ENCODE results near the gene CERS2. TPM values are rescaled to one million over a fixed set of nuclear protein-coding genes. Genes with fewer than 3 reads are reported as not detected.

CERS2 gene
- total and polyA plus RNA-seq, 2 of the 13 experiments (the other 11 are each of a cell fraction or from before 2014, with no cell fraction given): 269 to 298 TPM

DNA sequence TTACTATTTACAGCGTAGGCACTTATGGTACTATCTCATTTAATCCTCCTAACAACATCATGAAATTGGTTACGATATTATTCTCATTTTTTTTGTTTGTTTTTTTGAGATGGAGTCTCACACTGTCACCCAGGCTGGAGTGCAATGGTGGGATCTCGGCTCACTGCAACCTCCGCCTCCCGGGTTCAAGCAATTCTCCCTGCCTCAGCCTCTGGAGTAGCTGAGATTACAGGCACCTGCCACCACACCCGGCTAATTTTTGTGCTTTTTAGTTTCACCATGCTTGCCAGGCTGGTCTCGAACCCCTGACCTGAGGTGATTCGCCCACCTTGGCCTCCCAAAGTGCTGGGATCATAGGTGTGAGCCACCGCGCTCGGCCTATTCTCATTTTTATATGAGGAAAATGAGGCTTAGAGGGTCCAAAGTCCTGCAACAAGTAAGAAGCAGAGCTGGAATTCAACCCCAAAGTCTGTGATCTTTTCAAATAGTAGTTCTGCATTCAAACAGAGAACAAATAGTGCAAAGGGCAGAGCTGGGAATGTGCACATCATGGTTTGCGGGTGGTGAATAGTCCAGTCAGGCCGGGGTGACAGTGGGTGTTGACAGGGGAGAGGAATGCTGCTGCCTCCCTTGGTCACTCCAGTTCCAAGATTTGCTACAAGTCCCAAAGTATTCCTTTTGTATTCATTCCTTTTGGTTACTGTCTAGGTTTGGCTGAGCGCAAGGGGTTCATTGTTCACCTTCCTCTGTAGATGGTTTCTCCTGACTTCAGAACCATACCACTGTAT, 38.2 kb upstream of the CERS2 start (continued):
- TF ChIP-seq, protein P1, sequence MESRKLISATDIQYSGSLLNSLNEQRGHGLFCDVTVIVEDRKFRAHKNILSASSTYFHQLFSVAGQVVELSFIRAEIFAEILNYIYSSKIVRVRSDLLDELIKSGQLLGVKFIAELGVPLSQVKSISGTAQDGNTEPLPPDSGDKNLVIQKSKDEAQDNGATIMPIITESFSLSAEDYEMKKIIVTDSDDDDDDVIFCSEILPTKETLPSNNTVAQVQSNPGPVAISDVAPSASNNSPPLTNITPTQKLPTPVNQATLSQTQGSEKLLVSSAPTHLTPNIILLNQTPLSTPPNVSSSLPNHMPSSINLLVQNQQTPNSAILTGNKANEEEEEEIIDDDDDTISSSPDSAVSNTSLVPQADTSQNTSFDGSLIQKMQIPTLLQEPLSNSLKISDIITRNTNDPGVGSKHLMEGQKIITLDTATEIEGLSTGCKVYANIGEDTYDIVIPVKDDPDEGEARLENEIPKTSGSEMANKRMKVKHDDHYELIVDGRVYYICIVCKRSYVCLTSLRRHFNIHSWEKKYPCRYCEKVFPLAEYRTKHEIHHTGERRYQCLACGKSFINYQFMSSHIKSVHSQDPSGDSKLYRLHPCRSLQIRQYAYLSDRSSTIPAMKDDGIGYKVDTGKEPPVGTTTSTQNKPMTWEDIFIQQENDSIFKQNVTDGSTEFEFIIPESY (CRISPR knock-in tag; IDR thresholded peaks at IDR 0.05): peak; percentile 5; the same call in 1 of the 2 replicates
- TF ChIP-seq ZNF143 (CRISPR knock-in tag; IDR thresholded peaks at IDR 0.05): peak; percentile 26; the same call in 1 of the 2 replicates
- 0 out of 2 replicates have a peak, but pooled peaks have one; percentile 48 for TF ChIP-seq ZFP82 (CRISPR knock-in tag; IDR thresholded peaks at IDR 0.05; ENCODE audit: borderline replicate concordance)
- TF ChIP-seq ZNF343 (CRISPR knock-in tag; IDR thresholded peaks at IDR 0.05): no peak
- TF ChIP-seq, protein P2, sequence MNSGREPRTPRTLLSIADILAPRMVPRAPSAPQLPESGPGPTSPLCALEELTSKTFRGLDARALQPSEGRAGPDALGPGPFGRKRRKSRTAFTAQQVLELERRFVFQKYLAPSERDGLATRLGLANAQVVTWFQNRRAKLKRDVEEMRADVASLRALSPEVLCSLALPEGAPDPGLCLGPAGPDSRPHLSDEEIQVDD (CRISPR knock-in tag; IDR thresholded peaks at IDR 0.05; ENCODE audit: borderline replicate concordance): no peak
- peak; percentile 61; the same call in 1 of the 2 replicates for TF ChIP-seq MEIS2 (CRISPR knock-in tag; IDR thresholded peaks at IDR 0.05)
- TF ChIP-seq POLR2AphosphoS5 (IDR thresholded peaks at IDR 0.05; ENCODE audit: low read depth, low read length): peak; percentile 44
- peak; percentile 66; the same call in 1 of the 2 replicates for TF ChIP-seq LCORL (IDR thresholded peaks at IDR 0.05)
- peak; percentile 86 for TF ChIP-seq LCORL (CRISPR knock-in tag; IDR thresholded peaks at IDR 0.05)
- TF ChIP-seq ZNF792 (CRISPR knock-in tag; IDR thresholded peaks at IDR 0.05): peak; percentile 10; the same call in 1 of the 2 replicates
- TF ChIP-seq CBFB (CRISPR knock-in tag; IDR thresholded peaks at IDR 0.05): no peak
- TF ChIP-seq, protein P3, sequence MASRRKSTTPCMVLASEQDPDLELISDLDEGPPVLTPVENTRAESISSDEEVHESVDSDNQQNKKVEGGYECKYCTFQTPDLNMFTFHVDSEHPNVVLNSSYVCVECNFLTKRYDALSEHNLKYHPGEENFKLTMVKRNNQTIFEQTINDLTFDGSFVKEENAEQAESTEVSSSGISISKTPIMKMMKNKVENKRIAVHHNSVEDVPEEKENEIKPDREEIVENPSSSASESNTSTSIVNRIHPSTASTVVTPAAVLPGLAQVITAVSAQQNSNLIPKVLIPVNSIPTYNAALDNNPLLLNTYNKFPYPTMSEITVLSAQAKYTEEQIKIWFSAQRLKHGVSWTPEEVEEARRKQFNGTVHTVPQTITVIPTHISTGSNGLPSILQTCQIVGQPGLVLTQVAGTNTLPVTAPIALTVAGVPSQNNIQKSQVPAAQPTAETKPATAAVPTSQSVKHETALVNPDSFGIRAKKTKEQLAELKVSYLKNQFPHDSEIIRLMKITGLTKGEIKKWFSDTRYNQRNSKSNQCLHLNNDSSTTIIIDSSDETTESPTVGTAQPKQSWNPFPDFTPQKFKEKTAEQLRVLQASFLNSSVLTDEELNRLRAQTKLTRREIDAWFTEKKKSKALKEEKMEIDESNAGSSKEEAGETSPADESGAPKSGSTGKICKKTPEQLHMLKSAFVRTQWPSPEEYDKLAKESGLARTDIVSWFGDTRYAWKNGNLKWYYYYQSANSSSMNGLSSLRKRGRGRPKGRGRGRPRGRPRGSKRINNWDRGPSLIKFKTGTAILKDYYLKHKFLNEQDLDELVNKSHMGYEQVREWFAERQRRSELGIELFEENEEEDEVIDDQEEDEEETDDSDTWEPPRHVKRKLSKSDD (CRISPR knock-in tag; IDR thresholded peaks at IDR 0.05; ENCODE audit: low read depth): no peak; the same call in 1 of the 2 replicates
- TF ChIP-seq PRPF4 (IDR thresholded peaks at IDR 0.05; ENCODE audit: low read depth, low read length, poor library complexity, severe bottlenecking): no peak
- no peak for TF ChIP-seq ZNF180 (CRISPR knock-in tag; IDR thresholded peaks at IDR 0.05; ENCODE audit: borderline replicate concordance, low read depth)
- peak; percentile 58 for TF ChIP-seq MEF2D (CRISPR knock-in tag; IDR thresholded peaks at IDR 0.05)
- no peak for TF ChIP-seq ZNF484 (CRISPR knock-in tag; IDR thresholded peaks at IDR 0.05; ENCODE audit: borderline replicate concordance, low read depth)
- TF ChIP-seq PHF21A (CRISPR knock-in tag; IDR thresholded peaks at IDR 0.05): peak; percentile 83
- TF ChIP-seq TCF7 (IDR thresholded peaks at IDR 0.05; ENCODE audit: low read depth): peak; percentile 72
- peak; percentile 98 for TF ChIP-seq HNF4G (IDR thresholded peaks at IDR 0.05; ENCODE audit: borderline replicate concordance, low read depth, low read length)
- TF ChIP-seq HNF4G (CRISPR knock-in tag; IDR thresholded peaks at IDR 0.05; ENCODE audit: borderline replicate concordance, low read depth): peak; percentile 93
- no peak for TF ChIP-seq ISX (CRISPR knock-in tag; conservative IDR thresholded peaks at IDR 0.05)
- TF ChIP-seq, protein P4, sequence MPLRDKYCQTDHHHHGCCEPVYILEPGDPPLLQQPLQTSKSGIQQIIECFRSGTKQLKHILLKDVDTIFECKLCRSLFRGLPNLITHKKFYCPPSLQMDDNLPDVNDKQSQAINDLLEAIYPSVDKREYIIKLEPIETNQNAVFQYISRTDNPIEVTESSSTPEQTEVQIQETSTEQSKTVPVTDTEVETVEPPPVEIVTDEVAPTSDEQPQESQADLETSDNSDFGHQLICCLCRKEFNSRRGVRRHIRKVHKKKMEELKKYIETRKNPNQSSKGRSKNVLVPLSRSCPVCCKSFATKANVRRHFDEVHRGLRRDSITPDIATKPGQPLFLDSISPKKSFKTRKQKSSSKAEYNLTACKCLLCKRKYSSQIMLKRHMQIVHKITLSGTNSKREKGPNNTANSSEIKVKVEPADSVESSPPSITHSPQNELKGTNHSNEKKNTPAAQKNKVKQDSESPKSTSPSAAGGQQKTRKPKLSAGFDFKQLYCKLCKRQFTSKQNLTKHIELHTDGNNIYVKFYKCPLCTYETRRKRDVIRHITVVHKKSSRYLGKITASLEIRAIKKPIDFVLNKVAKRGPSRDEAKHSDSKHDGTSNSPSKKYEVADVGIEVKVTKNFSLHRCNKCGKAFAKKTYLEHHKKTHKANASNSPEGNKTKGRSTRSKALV (CRISPR knock-in tag; IDR thresholded peaks at IDR 0.05): peak; percentile 25; the same call in 1 of the 2 replicates
- peak; percentile 64; the same call in 1 of the 2 replicates for TF ChIP-seq ESRRA (CRISPR knock-in tag; IDR thresholded peaks at IDR 0.05; ENCODE audit: low read depth)
- no peak for TF ChIP-seq IRX3 (CRISPR knock-in tag; IDR thresholded peaks at IDR 0.05; ENCODE audit: borderline replicate concordance, low read depth)
